OCI-LY7 (cell line): ENCODE data around the gene SCLY. TPM values are rescaled to one million over a fixed set of nuclear protein-coding genes. Genes with fewer than 3 reads are reported as not detected.

Source experiments
- BruUV-seq: library from RNA; stranded (reverse); fragments of 400-500 nt; replicated peaks from 2 replicates; lab custom pipeline; 2021; lab: Mats Ljungman, UMichigan
- CTCF ChIA-PET: fragments of 300-600 bp; sonication (Branson Sonifier 250); formaldehyde crosslinking; loops from one replicate; lab custom pipeline; 2022; ENCODE audit warnings: antibody characterized with exemption; ENCODE audit not compliant: unreplicated experiment; lab: Charles Lee
- POLR2A ChIA-PET: fragments of 300-600 bp; sonication (Branson Sonifier 250); formaldehyde crosslinking; loops from one replicate; lab custom pipeline; 2022; ENCODE audit warnings: antibody characterized with exemption; lab: Charles Lee
- DNase-seq: peaks from one replicate; pipeline ENCODE4 v3.0.0-alpha.2; 2015; ENCODE audit warnings: low spot score
- H2AFZ ChIP-seq: fragments of 200-600 bp; sonication (generic), shearing (Covaris generic); 2 replicates; pipeline ENCODE4 v1.6.1; 2014; ENCODE audit warnings: mild to moderate bottlenecking, antibody characterized with exemption, low read length, moderate library complexity
- H3K27ac ChIP-seq: fragments of 200-600 bp; sonication (generic); 2 replicates; pipeline ENCODE4 v1.5.1; 2014; ENCODE audit warnings: mixed run types, low read depth, mild to moderate bottlenecking, moderate library complexity, low read length, inconsistent platforms; ENCODE audit not compliant: poor library complexity, severe bottlenecking
- H3K36me3 ChIP-seq: fragments of 200-600 bp; sonication (generic); 2 replicates; pipeline ENCODE4 v1.6.1; 2014; ENCODE audit warnings: mild to moderate bottlenecking, antibody characterized with exemption, low read length, moderate library complexity, mixed read lengths; ENCODE audit not compliant: insufficient read depth
- H3K4me1 ChIP-seq: fragments of 200-600 bp; sonication (generic); 2 replicates; pipeline ENCODE4 v1.5.1; 2014; ENCODE audit warnings: mild to moderate bottlenecking, low read length; ENCODE audit not compliant: insufficient read depth, poor library complexity, severe bottlenecking
- H3K4me2 ChIP-seq: fragments of 200-600 bp; sonication (generic); 2 replicates; pipeline ENCODE4 v1.6.1; 2014; ENCODE audit warnings: mild to moderate bottlenecking, low read length
- H3K4me3 ChIP-seq: fragments of 200-600 bp; sonication (generic); 2 replicates; pipeline ENCODE4 v1.5.1; 2014; ENCODE audit warnings: mild to moderate bottlenecking, low read depth, low read length; ENCODE audit not compliant: poor library complexity, severe bottlenecking
- H3K79me2 ChIP-seq: fragments of 200-600 bp; sonication (generic); 2 replicates; pipeline ENCODE4 v1.6.1; 2016; ENCODE audit warnings: low read depth, mild to moderate bottlenecking, low read length, moderate library complexity, mixed read lengths; ENCODE audit not compliant: insufficient read depth
- H3K9me2 ChIP-seq: fragments of 200-600 bp; sonication (generic); 2 replicates; pipeline ENCODE4 v1.6.1; 2016; ENCODE audit warnings: mild to moderate bottlenecking, low read length, mixed read lengths; ENCODE audit not compliant: insufficient read depth
- H3K9me3 ChIP-seq: fragments of 200-600 bp; sonication (generic); 2 replicates; pipeline ENCODE4 v1.6.1; 2014; ENCODE audit warnings: mild to moderate bottlenecking, mixed run types, low read length, mixed read lengths
- H4K20me1 ChIP-seq: fragments of 200-600 bp; sonication (generic); 2 replicates; pipeline ENCODE4 v1.6.1; 2014; ENCODE audit warnings: mild to moderate bottlenecking, antibody characterized with exemption, low read length, moderate library complexity, mixed read lengths; ENCODE audit not compliant: insufficient read depth
- EZH2phosphoT487 ChIP-seq: fragments of 200-600 bp; sonication (generic); IDR thresholded peaks from 2 replicates; pipeline ENCODE4 v1.6.1; 2018; ENCODE audit warnings: low read depth, borderline replicate concordance, mild to moderate bottlenecking, mixed run types, antibody characterized with exemption, low read length, moderate library complexity, mixed read lengths
- intact Hi-C: fragments of 100-400 bp; cut with micrococcal nuclease; formaldehyde crosslinking; loops from one replicate; pipeline ENCODE4 v1.10.0; 2022; ENCODE audit not compliant: unreplicated experiment
- total RNA-seq, 2 experiments: library from RNA; depleted of rRNA in 1 of 2; stranded (reverse); fragments of >200 nt in 1 of 2; shearing (Covaris generic) in 1 of 2; gene quantifications; 2 replicates each; pipeline ENCODE4 v1.2.3, GENCODE V29; 2014 to 2022
- TF ChIP-seq, protein P1 (sequence below): fragments of 200-600 bp; sonication (generic); conservative IDR thresholded peaks from 2 replicates; pipeline ENCODE4 v1.5.1; 2014; ENCODE audit warnings: mild to moderate bottlenecking, antibody characterized with exemption, low read length, moderate library complexity, mixed read lengths

Gene SCLY
- total RNA-seq, 2 experiments from 2014 or later: 29.9 to 41.7 TPM

DNA sequence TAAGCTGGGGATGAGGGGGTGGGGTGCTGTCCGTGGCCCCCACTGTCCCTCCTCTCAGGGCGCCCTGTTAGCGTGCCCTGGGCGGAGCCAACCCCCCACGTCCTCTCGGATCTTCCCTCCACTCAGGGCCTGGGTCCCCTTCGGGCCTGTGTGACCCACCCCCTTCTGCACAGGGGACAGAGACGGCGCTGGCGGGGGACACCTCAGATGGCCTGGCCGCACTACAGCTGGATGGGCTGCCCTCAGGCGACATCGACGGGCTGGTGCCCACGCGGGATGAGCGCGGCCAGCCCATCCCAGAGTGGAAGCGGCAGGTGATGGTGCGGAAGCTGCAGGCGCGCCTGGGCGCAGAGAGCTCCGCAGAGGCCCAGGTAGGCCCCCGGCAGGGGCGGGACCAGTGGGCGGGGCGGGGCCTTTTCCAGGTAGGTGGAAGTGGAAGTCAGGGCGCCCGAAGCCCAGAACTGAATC lies 67.8 kb downstream of the SCLY start:
- Histone ChIP-seq H3K4me2 (no peak overlapping the region), H2AFZ (no peak overlapping the region), H3K9me3 (peaks cover 8% of the 10 kb centered on the region; the same call in 1 of the 2 replicates), H3K9me2 (no peaks in the 10 kb centered on the region), H3K36me3 (no peaks in the 10 kb centered on the region), H3K4me1 (no peaks in the 10 kb centered on the region), H3K4me3 (no peak overlapping the region), H3K27ac (no peak overlapping the region), H4K20me1 (no peaks in the 10 kb centered on the region), H3K79me2 (no peaks in the 10 kb centered on the region)
- DNase-seq: no peak
- intact Hi-C loops: no loop called here
- ChIA-PET POLR2A (interaction anchor here (0.9 kb wide), 1 partner anchor 20 kb away, joined by 6 read pairs; no protein-coding TSS in a partner anchor), CTCF (no interaction called here)
- no TSS peak for BruUV-seq
- no peak for TF ChIP-seq EZH2phosphoT487
- TF ChIP-seq, protein P1, sequence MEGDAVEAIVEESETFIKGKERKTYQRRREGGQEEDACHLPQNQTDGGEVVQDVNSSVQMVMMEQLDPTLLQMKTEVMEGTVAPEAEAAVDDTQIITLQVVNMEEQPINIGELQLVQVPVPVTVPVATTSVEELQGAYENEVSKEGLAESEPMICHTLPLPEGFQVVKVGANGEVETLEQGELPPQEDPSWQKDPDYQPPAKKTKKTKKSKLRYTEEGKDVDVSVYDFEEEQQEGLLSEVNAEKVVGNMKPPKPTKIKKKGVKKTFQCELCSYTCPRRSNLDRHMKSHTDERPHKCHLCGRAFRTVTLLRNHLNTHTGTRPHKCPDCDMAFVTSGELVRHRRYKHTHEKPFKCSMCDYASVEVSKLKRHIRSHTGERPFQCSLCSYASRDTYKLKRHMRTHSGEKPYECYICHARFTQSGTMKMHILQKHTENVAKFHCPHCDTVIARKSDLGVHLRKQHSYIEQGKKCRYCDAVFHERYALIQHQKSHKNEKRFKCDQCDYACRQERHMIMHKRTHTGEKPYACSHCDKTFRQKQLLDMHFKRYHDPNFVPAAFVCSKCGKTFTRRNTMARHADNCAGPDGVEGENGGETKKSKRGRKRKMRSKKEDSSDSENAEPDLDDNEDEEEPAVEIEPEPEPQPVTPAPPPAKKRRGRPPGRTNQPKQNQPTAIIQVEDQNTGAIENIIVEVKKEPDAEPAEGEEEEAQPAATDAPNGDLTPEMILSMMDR: no peak

DNA sequence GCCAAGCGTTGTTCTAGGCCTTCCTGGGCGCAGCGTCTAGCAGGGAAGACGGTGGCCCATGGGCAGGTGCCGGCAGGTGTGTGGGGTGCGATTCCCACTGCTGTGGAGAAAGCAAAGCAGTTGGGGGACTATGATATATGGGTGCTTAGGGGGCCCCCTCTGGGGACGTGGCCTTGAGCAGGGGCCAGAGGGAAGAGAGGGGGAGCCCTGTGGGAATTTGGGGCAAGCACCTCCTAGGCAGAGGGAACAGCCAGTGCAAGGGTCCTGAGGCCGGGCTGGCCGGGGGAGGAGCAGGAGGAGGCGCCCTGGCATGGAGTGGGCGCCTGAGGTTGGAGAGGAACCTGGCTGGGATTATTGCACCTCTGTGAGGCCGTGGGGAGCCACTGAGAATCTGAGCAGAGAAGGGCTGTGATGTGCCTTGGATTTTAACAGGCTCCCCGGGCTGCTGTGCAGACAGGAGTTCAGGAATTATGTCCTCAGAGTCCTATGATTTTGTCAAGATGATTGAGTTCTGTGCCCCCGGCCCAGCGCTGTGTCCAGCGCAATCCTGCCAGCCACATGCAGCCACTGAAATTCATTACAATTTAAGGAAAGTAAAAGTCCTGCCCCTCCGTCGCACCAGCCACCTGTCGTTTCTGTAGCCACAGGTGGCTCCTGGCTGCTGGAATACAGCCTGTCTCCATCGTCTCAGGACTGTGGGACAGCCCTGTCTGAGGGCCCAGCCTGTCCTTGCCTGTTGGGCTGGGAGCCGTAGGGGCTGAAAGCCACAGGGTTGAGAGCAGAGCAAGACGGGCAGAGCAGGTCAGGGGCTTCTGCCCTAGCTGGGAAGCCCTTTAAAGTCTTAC lies 68.6 kb downstream of the SCLY start:
- BruUV-seq: no TSS peak
- CTCF ChIA-PET: no interaction called here
- H3K4me2 ChIP-seq: no peak overlapping the region

More for the DNA sequence above, 68.6 kb downstream of the SCLY start:
- Histone ChIP-seq H3K9me2 (no peaks in the 10 kb centered on the region), H3K79me2 (no peaks in the 10 kb centered on the region), H3K36me3 (no peaks in the 10 kb centered on the region), H3K4me3 (no peak overlapping the region), H2AFZ (no peak overlapping the region), H3K9me3 (peaks cover 8% of the 10 kb centered on the region; the same call in 1 of the 2 replicates), H3K27ac (no peak overlapping the region), H4K20me1 (no peaks in the 10 kb centered on the region), H3K4me1 (no peaks in the 10 kb centered on the region)
- intact Hi-C loops: no loop called here
- TF ChIP-seq, protein P1: no peak
- TF ChIP-seq EZH2phosphoT487: no peak
- POLR2A ChIA-PET: no interaction called here
- no peak for DNase-seq
